MM.1S (cell line): ENCODE results near the gene RFFL.

Experiments
- DNase-seq: peaks from one replicate; pipeline ENCODE4 v3.0.0-alpha.2; 2015
- H2AFZ ChIP-seq: fragments of 300-600 bp; sonication (generic); 2 replicates; pipeline ENCODE4 v1.6.0; 2016; ENCODE audit warnings: antibody characterized with exemption, low read length
- H3F3A ChIP-seq: fragments of 300-600 bp; sonication (generic); 2 replicates; pipeline ENCODE4 v1.6.1; 2016; ENCODE audit warnings: mild to moderate bottlenecking, antibody characterized with exemption, low read length, moderate library complexity, mixed read lengths; ENCODE audit not compliant: insufficient read depth
- H3K27ac ChIP-seq: fragments of 300-600 bp; sonication (generic); 2 replicates; pipeline ENCODE4 v1.5.1; 2016; ENCODE audit warnings: mild to moderate bottlenecking, low read length
- H3K27me3 ChIP-seq: fragments of 300-600 bp; sonication (generic); replicated peaks from 2 replicates; pipeline ENCODE4 v1.6.0; 2016; ENCODE audit warnings: low read length; ENCODE audit not compliant: insufficient read depth
- H3K36me3 ChIP-seq: fragments of 300-600 bp; sonication (generic); replicated peaks from 2 replicates; pipeline ENCODE4 v1.6.1; 2016; ENCODE audit warnings: mild to moderate bottlenecking, low read length, mixed read lengths; ENCODE audit not compliant: insufficient read depth
- H3K4me1 ChIP-seq: fragments of 300-600 bp; sonication (generic); 2 replicates; pipeline ENCODE4 v1.6.1; 2016; ENCODE audit warnings: low read length, mixed read lengths
- H3K4me2 ChIP-seq: fragments of 300-600 bp; sonication (generic); 2 replicates; pipeline ENCODE4 v1.6.0; 2016; ENCODE audit warnings: low read depth, low read length
- H3K4me3 ChIP-seq: fragments of 300-600 bp; sonication (generic); 2 replicates; pipeline ENCODE4 v1.5.1; 2016; ENCODE audit warnings: low read length, mixed read lengths
- H3K79me2 ChIP-seq: fragments of 300-600 bp; sonication (generic); 2 replicates; pipeline ENCODE4 v1.6.1; 2016; ENCODE audit warnings: mixed run types, low read length, mixed read lengths
- H3K9ac ChIP-seq: fragments of 300-600 bp; sonication (generic); 2 replicates; pipeline ENCODE4 v1.6.1; 2016; ENCODE audit warnings: low read length, mixed read lengths
- H3K9me2 ChIP-seq: fragments of 300-600 bp; sonication (generic); replicated peaks from 2 replicates; pipeline ENCODE4 v1.6.1; 2016; ENCODE audit warnings: mild to moderate bottlenecking, low read length, mixed read lengths; ENCODE audit not compliant: insufficient read depth
- H3K9me3 ChIP-seq: fragments of 300-600 bp; sonication (generic); replicated peaks from 2 replicates; pipeline ENCODE4 v1.6.1; 2016; ENCODE audit warnings: mild to moderate bottlenecking, low read length, mixed read lengths; ENCODE audit not compliant: insufficient read depth
- H4K20me1 ChIP-seq: fragments of 300-600 bp; sonication (generic); 2 replicates; pipeline ENCODE4 v1.6.1; 2016; ENCODE audit warnings: mild to moderate bottlenecking, low read length, moderate library complexity, mixed read lengths; ENCODE audit not compliant: insufficient read depth
- CTCF ChIP-seq: fragments of 300-600 bp; sonication (generic); IDR thresholded peaks from 2 replicates; pipeline ENCODE4 v1.5.1; 2016; ENCODE audit warnings: antibody characterized with exemption, low read length, mixed read lengths
- EZH2 ChIP-seq: fragments of 300-600 bp; sonication (generic); optimal IDR thresholded peaks from 2 replicates; pipeline ENCODE3; 2017; ENCODE audit warnings: low read depth, mild to moderate bottlenecking, antibody characterized with exemption, low read length, mixed read lengths
- EZH2phosphoT487 ChIP-seq: fragments of 300-600 bp; sonication (generic); IDR thresholded peaks from 2 replicates; pipeline ENCODE4 v1.6.1; 2018; ENCODE audit warnings: antibody characterized with exemption, low read length

RFFL gene

GRCh38 chr17:35065880-35066279 lies 2.4 kb upstream of the RFFL start:
- peaks cover 29% of the 10 kb centered on the region for H3F3A ChIP-seq
- H3K4me2 ChIP-seq: no peak overlapping the region; the same call in 1 of the 2 replicates
- no peak for DNase-seq
- no peak overlapping the region for H2AFZ ChIP-seq
- no peaks in the 10 kb centered on the region for H3K9me3 ChIP-seq
- no peak overlapping the region for H3K9ac ChIP-seq
- H3K27me3 ChIP-seq: no peaks in the 10 kb centered on the region
- H3K36me3 ChIP-seq: no peaks in the 10 kb centered on the region
- H3K79me2 ChIP-seq: peaks cover 40% of the 10 kb centered on the region
- no peak overlapping the region for H3K27ac ChIP-seq
- H3K9me2 ChIP-seq: no peaks in the 10 kb centered on the region
- no peak for TF ChIP-seq CTCF
- no peak for TF ChIP-seq EZH2
- TF ChIP-seq EZH2phosphoT487: no peak
- no peaks in the 10 kb centered on the region for H4K20me1 ChIP-seq
- H3K4me3 ChIP-seq: no peak overlapping the region
- H3K4me1 ChIP-seq: peaks cover 34% of the 10 kb centered on the region

- Histone ChIP-seq H3K9me2 (no peaks in the 10 kb centered on the region), H3K4me3 (peak overlapping the region; percentile 1; the same call in 1 of the 2 replicates), H3K27me3 (no peaks in the 10 kb centered on the region), H3K4me2 (peak overlapping the region; percentile 55), H2AFZ (no peak overlapping the region), H3F3A (peaks cover 29% of the 10 kb centered on the region), H3K79me2 (peaks cover 42% of the 10 kb centered on the region), H4K20me1 (no peaks in the 10 kb centered on the region), H3K9ac (peak overlapping the region; percentile 57), H3K36me3 (no peaks in the 10 kb centered on the region), H3K9me3 (no peaks in the 10 kb centered on the region), H3K27ac (peak overlapping the region; percentile 93), H3K4me1 (peaks cover 34% of the 10 kb centered on the region)
- no peak for DNase-seq
- no peak for TF ChIP-seq EZH2phosphoT487
- no peak for TF ChIP-seq EZH2
- no peak for TF ChIP-seq CTCF
Observed at GRCh38 chr17:35064516-35065215, 1.2 kb upstream of the RFFL start.

- H3K9me3 ChIP-seq: no peaks in the 10 kb centered on the region
- TF ChIP-seq EZH2phosphoT487 (no peak), CTCF (no peak), EZH2 (no peak)
- H3K9me2 ChIP-seq: no peaks in the 10 kb centered on the region
- H3K36me3 ChIP-seq: no peaks in the 10 kb centered on the region
- peaks cover 47% of the 10 kb centered on the region for H3K79me2 ChIP-seq
- peak overlapping the region; percentile 55; the same call in 1 of the 2 replicates for H3K4me2 ChIP-seq
- no peak overlapping the region for H3K4me3 ChIP-seq
- no peak for DNase-seq
- no peaks in the 10 kb centered on the region for H3K27me3 ChIP-seq
- peaks cover 29% of the 10 kb centered on the region for H3F3A ChIP-seq
- no peak overlapping the region for H3K27ac ChIP-seq
- H4K20me1 ChIP-seq: no peaks in the 10 kb centered on the region
- H3K9ac ChIP-seq: no peak overlapping the region
- H3K4me1 ChIP-seq: peaks cover 26% of the 10 kb centered on the region
- no peak overlapping the region for H2AFZ ChIP-seq
Observed at GRCh38 chr17:35062308-35062707, 1.2 kb downstream of the RFFL start.
